ENCODE data around the gene TMEM72. TPM values are rescaled to one million over a fixed set of nuclear protein-coding genes. Genes with fewer than 3 reads are reported as not detected.

TMEM72 gene
- total and polyA plus RNA-seq, 2 of the 13 experiments (the other 11 are each of a cell fraction or from before 2014, with no cell fraction given), result 0.04 TPM; not detected in 1

GRCh38 chr10:44969854-44970253 lies 58.7 kb downstream of the TMEM72 start:
- ATAC-seq (no peak), FAIRE-seq (no peak), DNase-seq (ENCODE audit: low spot score) (no peak)
- Histone ChIP-seq H2AFZ (ENCODE audit: low read length) (no peak overlapping the region), H3K9me3 (ENCODE audit: low read length) (no peaks in the 10 kb centered on the region), H3K36me3 (replicated peaks in 1 of 2; ENCODE audit: control insufficient read depth in 1 of 2, insufficient read depth in 2 of 2, low read length in 2 of 2) (peaks cover 19 to 46% of the 10 kb centered on the region in 2 experiments; a peak in 4 of 5 replicates), H3K4me1 (ENCODE audit: insufficient read depth, low read length) (peaks cover 52% of the 10 kb centered on the region), H3K4me2 (ENCODE audit: low read depth, low read length) (no peak overlapping the region), H3K4me3 (replicated peaks in 1 of 3; ENCODE audit: insufficient read depth in 1 of 3, low read depth in 2 of 3, low read length in 3 of 3) (no peak overlapping the region), H3K27me3 (ENCODE audit: control insufficient read depth in 1 of 2, insufficient read depth in 2 of 2, low read length in 2 of 2) (no peaks in the 10 kb centered on the region), H4K20me1 (ENCODE audit: insufficient read depth, low read length) (peaks cover 15% of the 10 kb centered on the region; the same call in 1 of the 2 replicates), H3K79me2 (ENCODE audit: insufficient read depth, low read length) (peaks cover 39% of the 10 kb centered on the region), H3K9ac (ENCODE audit: insufficient read depth, low read depth, low read length) (no peak overlapping the region), H3K27ac (ENCODE audit: extremely low read length, insufficient read depth, low read length) (no peak overlapping the region)
- in situ Hi-C loops (cut with HindIII; ENCODE audit: extremely low pct_ligation_motif_present, low pct_unique_long_range_greater_than_20kb), result loop anchor here (25.0 kb wide), 1 partner anchor 1558 kb away; the partner anchor contains the start of gene HNRNPF
- intact Hi-C loops (cut with micrococcal nuclease; ENCODE audit: unreplicated experiment), result no loop called here
- WGBS (ENCODE audit: low lambda C conversion rate), result 100% methylated on average over 3 of the region's 9 CpGs
- ChIA-PET CTCF (ENCODE audit: low intra/inter-chr PET ratio, low total read pairs) (no interaction called here), POLR2A (no interaction called here)
- BruUV-seq (replicated peaks), result no TSS peak
- TF ChIP-seq ZNF737 (CRISPR knock-in tag; IDR thresholded peaks at IDR 0.05; ENCODE audit: borderline replicate concordance) (no peak), ZNF619 (CRISPR knock-in tag; IDR thresholded peaks at IDR 0.05) (no peak), GTF2F1 (IDR thresholded peaks at IDR 0.05; ENCODE audit: low read length) (no peak)

DNA sequence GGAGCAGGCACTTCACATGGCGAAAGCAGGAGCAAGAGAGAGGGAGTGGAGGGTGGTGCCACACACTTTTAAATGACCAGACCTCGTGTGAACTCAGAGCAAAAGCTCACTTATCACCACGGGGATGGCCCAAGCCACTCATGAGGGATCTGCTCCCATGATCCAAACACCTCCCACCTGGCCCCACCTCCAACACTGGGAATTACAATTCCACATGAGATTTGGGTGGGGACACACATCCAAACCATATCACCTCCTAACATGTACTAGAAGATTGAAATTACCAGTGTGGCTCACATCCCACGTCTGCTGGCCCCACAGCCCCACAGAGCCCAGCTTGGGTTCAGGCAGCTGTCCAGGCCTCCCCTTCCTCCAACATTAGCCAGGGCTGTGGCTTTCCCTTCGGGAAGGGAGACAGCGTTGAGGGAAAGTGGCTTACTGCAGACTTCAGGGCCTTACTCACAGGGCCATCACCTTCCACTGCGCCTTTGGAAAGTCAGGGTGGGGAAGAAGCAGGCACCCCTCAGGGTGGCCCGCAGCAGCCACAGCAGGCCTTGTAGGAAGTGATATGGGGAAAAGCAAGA lies 59.8 kb downstream of the TMEM72 start:
- H3K79me2 ChIP-seq (ENCODE audit: insufficient read depth, low read length), result peaks cover 30% of the 10 kb centered on the region
- ATAC-seq (no peak), DNase-seq (ENCODE audit: low spot score) (no peak), FAIRE-seq (no peak)
- intact Hi-C loops (cut with micrococcal nuclease; ENCODE audit: unreplicated experiment), result no loop called here
- H2AFZ ChIP-seq (ENCODE audit: low read length), result no peak overlapping the region
- no peak overlapping the region for H3K27ac ChIP-seq (ENCODE audit: extremely low read length, insufficient read depth, low read length)
- no peak overlapping the region for H3K9ac ChIP-seq (ENCODE audit: insufficient read depth, low read depth, low read length)
- POLR2A ChIA-PET, result no interaction called here
- peaks cover 19% of the 10 kb centered on the region for H4K20me1 ChIP-seq (ENCODE audit: insufficient read depth, low read length)
- TSS peak; percentile 19 for BruUV-seq (replicated peaks)
- H3K36me3 ChIP-seq (replicated peaks in 1 of 2; ENCODE audit: control insufficient read depth in 1 of 2, insufficient read depth in 2 of 2, low read length in 2 of 2), result peaks cover 19 to 46% of the 10 kb centered on the region in 2 experiments; a peak in 4 of 5 replicates
- CTCF ChIA-PET (ENCODE audit: low intra/inter-chr PET ratio, low total read pairs), result no interaction called here
- H3K4me3 ChIP-seq (replicated peaks in 1 of 3; ENCODE audit: insufficient read depth in 1 of 3, low read depth in 2 of 3, low read length in 3 of 3), result no peak overlapping the region
- no peaks in the 10 kb centered on the region for H3K27me3 ChIP-seq (ENCODE audit: control insufficient read depth in 1 of 2, insufficient read depth in 2 of 2, low read length in 2 of 2)
- H3K9me3 ChIP-seq (ENCODE audit: low read length), result no peaks in the 10 kb centered on the region
- H3K4me1 ChIP-seq (ENCODE audit: insufficient read depth, low read length), result peaks cover 50% of the 10 kb centered on the region
- no peak overlapping the region for H3K4me2 ChIP-seq (ENCODE audit: low read depth, low read length)
- WGBS (ENCODE audit: low lambda C conversion rate), result 91% methylated on average over 8 of the region's 8 CpGs
- in situ Hi-C loops (cut with HindIII; ENCODE audit: extremely low pct_ligation_motif_present, low pct_unique_long_range_greater_than_20kb), result loop anchor here (25.0 kb wide), 1 partner anchor 1559 kb away; the partner anchor contains the start of gene HNRNPF
- TF ChIP-seq ZNF546 (CRISPR knock-in tag; conservative IDR thresholded peaks at IDR 0.05) (no peak), ZNF687 (CRISPR knock-in tag; IDR thresholded peaks at IDR 0.05) (0 out of 2 replicates have a peak, but pooled peaks have one; percentile 9), ZBED4 (CRISPR knock-in tag; IDR thresholded peaks at IDR 0.05; ENCODE audit: borderline replicate concordance) (no peak)
